Left lung (tissue), 10 donors: ENCODE results near the gene CMTM6. TPM values are rescaled to one million over a fixed set of nuclear protein-coding genes. Genes with fewer than 3 reads are reported as not detected.

Experiments used
- ATAC-seq: fragments of 200-7000 bp; cut with Tn5 transposase; one replicate; pipeline ENCODE4 v1.9.1; 2020; ENCODE audit warnings: moderate library complexity
- DNase-seq, 4 donors: peaks; one replicate each; pipeline ENCODE4 v3.0.0-alpha.2; 2013 to 2020
- H3K27ac ChIP-seq, 2 donors: fragments of 200-600 bp; sonication (generic) in 1 of 2; one replicate each; pipeline versions ENCODE4 v1.5.0 to v1.8.0; 2020 to 2021
- H3K27me3 ChIP-seq, 2 donors: fragments of 200-600 bp; sonication (generic) in 1 of 2; one replicate each; pipeline versions ENCODE4 v1.5.0 to v1.8.0; 2020 to 2021
- H3K36me3 ChIP-seq, 2 donors: fragments of 200-600 bp; sonication (generic) in 1 of 2; one replicate each; pipeline versions ENCODE4 v1.5.0 to v1.8.0; 2020 to 2021
- H3K4me1 ChIP-seq, 2 donors: fragments of 200-600 bp; one replicate each; pipeline ENCODE4 v1.8.0; 2021
- H3K4me3 ChIP-seq, 2 donors: fragments of 200-600 bp; sonication (generic) in 1 of 2; one replicate each; pipeline versions ENCODE4 v1.5.0 to v1.8.0; 2020 to 2021; ENCODE audit warnings: mild to moderate bottlenecking in 1 of 2
- H3K9me3 ChIP-seq, 2 donors: fragments of 200-600 bp; sonication (generic) in 1 of 2; one replicate each; pipeline versions ENCODE4 v1.5.0 to v1.8.0; 2020 to 2021
- CTCF ChIP-seq, 2 donors: fragments of 200-600 bp; sonication (generic) in 1 of 2; IDR thresholded peaks; one replicate each; pipeline versions ENCODE4 v1.5.0 to v1.8.0; 2021; ENCODE audit warnings: antibody characterized with exemption in 2 of 2
- intact Hi-C, 2 donors: fragments of 100-400 bp; cut with DNase I; formaldehyde crosslinking; loops; one replicate each; pipeline versions ENCODE4 v1.11.2 to v1.14.2; 2022
- polyA plus RNA-seq, 6 donors: library from polyadenylated mRNA; unstranded; fragments of 120-200 nt; gene quantifications; one replicate each; pipeline ENCODE4 v1.2.1, GENCODE V29; 2013; ENCODE audit not compliant: insufficient read length in 6 of 6
- total RNA-seq, 2 donors: library from RNA; stranded (reverse); fragmentation: NEBNext Ultra II Directional; extraction: Animal tissue kit (Norgen Biotek cat#: 25700); gene quantifications; one replicate each; pipeline ENCODE4 v1.2.1, GENCODE V29; 2021
- donor health status: DM: no; HTN: yes; CAD: no.
- donor health status: DM: no; HTN: no; CAD: no.

The CMTM6 gene
- total and polyA plus RNA-seq, 8 donors = 67.9 to 91.2 (median 75.0) TPM

GRCh38 chr3:32545305-32545704 lies 42.7 kb upstream of the CMTM6 start:
- DNase-seq = no peak
- TF ChIP-seq CTCF (IDR thresholded peaks at IDR 0.05) = no peak
- Histone ChIP-seq H3K4me3 (no peak overlapping the region), H3K4me1 (no peaks in the 10 kb centered on the region), H3K27ac (peak overlapping the region in 1 of 2 donors; percentile 28), H3K9me3 (no peaks in the 10 kb centered on the region), H3K36me3 (peaks cover 0 to 7% of the 10 kb centered on the region in 2 donors), H3K27me3 (no peaks in the 10 kb centered on the region)
- no peak for ATAC-seq
- intact Hi-C loops = no loop called here

- no peaks in the 10 kb centered on the region for H3K9me3 ChIP-seq
- ATAC-seq = peak; percentile 66
- H3K4me3 ChIP-seq = no peak overlapping the region
- peak in 1 of 4 donors; percentile 14 for DNase-seq
- H3K4me1 ChIP-seq = no peaks in the 10 kb centered on the region
- no peak for TF ChIP-seq CTCF (IDR thresholded peaks at IDR 0.05)
- intact Hi-C loops = no loop called here
- peak overlapping the region in 1 of 2 donors; percentile 28 for H3K27ac ChIP-seq
- H3K27me3 ChIP-seq = no peaks in the 10 kb centered on the region
- H3K36me3 ChIP-seq = peaks cover 0 to 11% of the 10 kb centered on the region in 2 donors
Measured at GRCh38 chr3:32544894-32545293, 42.2 kb upstream of the CMTM6 start.

GRCh38 chr3:32542807-32543206 lies 40.2 kb upstream of the CMTM6 start:
- no peak for TF ChIP-seq CTCF (IDR thresholded peaks at IDR 0.05)
- no peak overlapping the region for H3K27ac ChIP-seq
- ATAC-seq = no peak
- peaks cover 0 to 28% of the 10 kb centered on the region in 2 donors for H3K36me3 ChIP-seq
- H3K4me3 ChIP-seq = no peak overlapping the region
- intact Hi-C loops = no loop called here
- H3K27me3 ChIP-seq = no peaks in the 10 kb centered on the region
- H3K9me3 ChIP-seq = no peaks in the 10 kb centered on the region
- no peak for DNase-seq
- H3K4me1 ChIP-seq = no peaks in the 10 kb centered on the region

- Histone ChIP-seq H3K36me3 (peaks cover 0 to 28% of the 10 kb centered on the region in 2 donors), H3K27me3 (no peaks in the 10 kb centered on the region), H3K27ac (no peak overlapping the region), H3K9me3 (no peaks in the 10 kb centered on the region), H3K4me3 (no peak overlapping the region), H3K4me1 (no peaks in the 10 kb centered on the region)
- intact Hi-C loops = no loop called here
- TF ChIP-seq CTCF (IDR thresholded peaks at IDR 0.05) = no peak
- ATAC-seq (no peak), DNase-seq (no peak)
Measured at GRCh38 chr3:32540899-32541298, 38.2 kb upstream of the CMTM6 start.

GRCh38 chr3:32532434-32532833 lies 29.8 kb upstream of the CMTM6 start:
- H3K4me3 ChIP-seq = no peak overlapping the region
- no peaks in the 10 kb centered on the region for H3K27me3 ChIP-seq
- no peak overlapping the region for H3K27ac ChIP-seq
- intact Hi-C loops = no loop called here
- no peaks in the 10 kb centered on the region for H3K4me1 ChIP-seq
- ATAC-seq = no peak
- no peak for DNase-seq
- no peak for TF ChIP-seq CTCF (IDR thresholded peaks at IDR 0.05)
- H3K9me3 ChIP-seq = no peaks in the 10 kb centered on the region
- peaks cover 0 to 64% of the 10 kb centered on the region in 2 donors for H3K36me3 ChIP-seq
